T-helper 17 cell (primary cell): ENCODE data around the gene ANKIB1. TPM values are rescaled to one million over a fixed set of nuclear protein-coding genes. Genes with fewer than 3 reads are reported as not detected.

ENCODE experiments used
- ATAC-seq: fragments of 150-1000 bp; cut with Tn5 transposase; 2 replicates; pipeline ENCODE4 v1.10.0; 2021; ENCODE audit warnings: mild to moderate bottlenecking, moderate library complexity
- DNase-seq, 3 donors: peaks; one replicate each; pipeline versions ENCODE4 v3.0.0 to v3.0.0-alpha.2; 2020 to 2021
- H3K9me3 ChIP-seq: one replicate; pipeline ENCODE4 v1.7.0; 2013; ENCODE audit warnings: low read length, mild to moderate bottlenecking; ENCODE audit not compliant: control insufficient read depth, poor library complexity, severe bottlenecking
- H3K27ac Mint-ChIP-seq: one replicate; pipeline ENCODE4 v1.8.0; 2022; ENCODE audit warnings: mild to moderate bottlenecking, moderate library complexity, mixed read lengths
- H3K27me3 Mint-ChIP-seq: one replicate; pipeline ENCODE4 v1.8.0; 2022; ENCODE audit warnings: mixed read lengths
- H3K36me3 Mint-ChIP-seq: one replicate; pipeline ENCODE4 v1.8.0; 2022; ENCODE audit warnings: low read depth, mixed read lengths
- H3K4me1 Mint-ChIP-seq: one replicate; pipeline ENCODE4 v1.8.0; 2022; ENCODE audit warnings: mild to moderate bottlenecking, mixed read lengths
- H3K4me3 Mint-ChIP-seq: one replicate; pipeline ENCODE4 v1.8.0; 2022; ENCODE audit warnings: mild to moderate bottlenecking, moderate library complexity, mixed read lengths
- total RNA-seq, 4 donors: library from RNA in 2 of 4; stranded (reverse) in 2 of 4; gene quantifications; one replicate each; pipeline ENCODE4 v1.2.3 and lab custom pipeline; 2022 to 2026

ANKIB1 gene
- total RNA-seq, 2 donors from 2014 or later: 51.1 to 54.7 TPM

DNA sequence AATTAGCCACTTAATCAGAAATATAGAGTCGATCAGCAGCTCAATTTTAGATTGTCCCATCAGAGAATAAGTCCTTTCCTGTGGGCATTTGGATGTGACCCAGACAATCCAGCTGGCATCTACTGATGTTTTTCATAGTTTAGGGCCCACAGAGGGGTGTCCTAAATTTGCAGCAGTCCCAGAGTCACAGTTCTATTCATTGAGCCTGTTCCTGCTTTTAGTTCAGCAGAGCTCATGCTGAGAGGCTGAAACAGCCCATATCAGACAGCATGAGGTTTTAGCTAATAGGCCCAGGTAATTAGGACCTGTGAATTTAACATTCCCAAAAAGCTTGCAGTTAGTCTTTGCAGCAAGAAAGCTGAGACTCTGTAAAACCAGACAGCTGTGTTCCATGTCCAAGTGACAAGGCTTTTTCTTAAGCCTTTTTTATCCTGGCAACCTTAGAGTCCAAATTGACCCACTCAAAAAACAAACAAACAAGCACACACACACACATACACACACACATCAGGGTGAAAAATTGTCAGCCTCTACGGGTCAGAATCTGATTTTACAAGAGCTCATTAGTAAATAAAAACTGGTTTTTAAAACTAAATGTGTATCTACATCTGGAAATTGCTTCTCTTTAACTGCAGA lies 33.7 kb downstream of the ANKIB1 start:
- no peak for ATAC-seq
- Mint-ChIP-seq H3K4me3 (no peak overlapping the region), H3K27me3 (no peaks in the 10 kb centered on the region), H3K27ac (no peak overlapping the region), H3K4me1 (peaks cover 9% of the 10 kb centered on the region), H3K36me3 (no peaks in the 10 kb centered on the region)
- DNase-seq: no peak
- H3K9me3 ChIP-seq: no peaks in the 10 kb centered on the region

DNA sequence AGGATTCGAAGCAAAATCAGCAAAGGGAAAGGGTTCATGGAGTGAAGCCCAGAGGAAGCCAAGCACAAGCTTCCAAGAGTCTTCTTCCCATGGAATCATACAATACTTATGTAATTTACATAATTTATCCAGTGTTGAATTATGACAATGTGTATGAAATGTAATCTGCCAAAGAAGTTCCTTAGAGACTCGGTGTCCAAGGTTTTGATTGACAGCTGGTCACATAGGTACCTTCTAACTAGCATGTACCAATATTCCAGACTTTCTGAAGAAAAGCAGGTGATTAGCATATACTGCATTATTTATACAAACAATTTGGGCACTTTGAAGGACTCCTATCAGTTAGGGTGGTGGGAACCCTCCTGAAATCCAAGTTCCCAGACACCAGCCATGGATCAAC lies 35.3 kb downstream of the ANKIB1 start:
- Mint-ChIP-seq H3K36me3 (no peaks in the 10 kb centered on the region), H3K27me3 (no peaks in the 10 kb centered on the region), H3K4me3 (no peak overlapping the region), H3K27ac (no peak overlapping the region), H3K4me1 (peaks cover 13% of the 10 kb centered on the region)
- no peaks in the 10 kb centered on the region for H3K9me3 ChIP-seq
- ATAC-seq (no peak), DNase-seq (no peak)

DNA sequence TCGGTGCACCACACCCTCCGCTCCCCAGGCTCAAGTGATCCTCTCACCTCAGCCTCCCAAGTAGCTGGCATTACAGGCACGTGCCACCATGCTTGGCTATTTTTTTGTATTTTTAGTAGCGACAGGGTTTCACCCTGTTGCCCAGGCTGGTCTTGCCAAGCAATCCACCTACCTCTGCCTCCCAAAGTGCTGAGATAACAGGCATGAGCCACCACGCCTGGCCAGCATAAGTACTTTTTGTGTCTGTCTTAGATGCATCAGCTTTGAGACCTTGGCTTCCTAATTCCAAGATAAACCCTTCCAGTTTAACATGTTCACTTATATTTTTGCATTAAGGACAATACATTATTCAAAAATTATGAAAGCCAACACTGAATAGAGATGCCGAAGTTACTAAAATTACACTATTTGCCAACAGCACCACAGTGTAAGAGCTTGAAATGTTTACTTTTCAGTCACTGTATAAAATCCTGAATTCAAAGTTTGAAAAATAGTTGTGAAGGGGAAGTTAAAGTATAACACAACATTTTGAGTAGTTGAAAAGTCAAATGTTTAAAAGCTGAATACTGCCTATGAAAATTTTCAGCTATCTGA lies 36.5 kb downstream of the ANKIB1 start:
- Mint-ChIP-seq H3K27ac (no peak overlapping the region), H3K27me3 (no peaks in the 10 kb centered on the region), H3K4me3 (no peak overlapping the region), H3K36me3 (no peaks in the 10 kb centered on the region), H3K4me1 (peaks cover 11% of the 10 kb centered on the region)
- ATAC-seq: no peak
- no peak for DNase-seq
- no peaks in the 10 kb centered on the region for H3K9me3 ChIP-seq

DNA sequence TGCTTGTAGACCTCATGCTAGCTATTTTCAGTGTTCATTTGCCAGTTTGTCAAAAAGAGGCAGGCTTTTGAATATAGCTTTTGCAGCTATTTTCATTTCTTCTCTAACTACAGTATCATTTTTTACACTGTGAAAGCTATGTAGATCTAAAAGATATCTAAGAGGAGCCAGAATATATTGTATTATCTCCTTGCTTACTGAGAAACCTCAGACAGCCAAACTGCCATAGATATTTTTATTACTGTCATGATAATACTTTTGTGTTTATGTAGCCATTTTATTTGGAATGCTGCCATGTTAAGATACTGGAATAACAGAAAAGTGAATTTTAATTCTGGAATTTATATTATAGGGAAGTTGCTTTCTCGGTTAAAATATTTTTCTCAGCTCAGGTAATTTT lies 37.2 kb downstream of the ANKIB1 start:
- H3K9me3 ChIP-seq: no peaks in the 10 kb centered on the region
- ATAC-seq: no peak

DNA sequence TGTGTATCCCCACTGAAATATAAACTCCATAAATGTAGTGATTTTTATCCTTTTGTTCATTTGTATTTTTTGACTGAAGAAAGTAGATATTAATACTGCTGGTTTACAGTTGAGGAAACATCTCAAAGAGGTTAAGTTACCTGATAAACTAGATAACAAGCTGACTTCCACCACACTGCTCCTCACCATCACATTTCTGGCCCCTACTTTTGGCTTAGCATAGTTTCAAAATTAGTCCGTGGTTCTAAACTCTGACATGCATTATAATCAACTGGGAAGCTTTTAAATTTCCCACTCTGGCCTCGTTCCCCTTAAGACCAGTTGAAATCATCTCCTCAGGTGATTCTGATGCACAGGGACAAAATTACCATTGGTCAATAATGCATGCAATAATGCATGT lies 43.5 kb downstream of the ANKIB1 start:
- H3K36me3 Mint-ChIP-seq: no peaks in the 10 kb centered on the region
- no peak for DNase-seq
- peaks cover 28% of the 10 kb centered on the region for H3K4me1 Mint-ChIP-seq
- no peaks in the 10 kb centered on the region for H3K9me3 ChIP-seq
- no peak overlapping the region for H3K4me3 Mint-ChIP-seq
- no peak overlapping the region for H3K27ac Mint-ChIP-seq
- H3K27me3 Mint-ChIP-seq: no peaks in the 10 kb centered on the region
- ATAC-seq: no peak

More for the DNA sequence above, 37.2 kb downstream of the ANKIB1 start:
- Mint-ChIP-seq H3K36me3 (no peaks in the 10 kb centered on the region), H3K27ac (no peak overlapping the region), H3K4me3 (no peak overlapping the region), H3K4me1 (peaks cover 11% of the 10 kb centered on the region), H3K27me3 (no peaks in the 10 kb centered on the region)
- DNase-seq: no peak

DNA sequence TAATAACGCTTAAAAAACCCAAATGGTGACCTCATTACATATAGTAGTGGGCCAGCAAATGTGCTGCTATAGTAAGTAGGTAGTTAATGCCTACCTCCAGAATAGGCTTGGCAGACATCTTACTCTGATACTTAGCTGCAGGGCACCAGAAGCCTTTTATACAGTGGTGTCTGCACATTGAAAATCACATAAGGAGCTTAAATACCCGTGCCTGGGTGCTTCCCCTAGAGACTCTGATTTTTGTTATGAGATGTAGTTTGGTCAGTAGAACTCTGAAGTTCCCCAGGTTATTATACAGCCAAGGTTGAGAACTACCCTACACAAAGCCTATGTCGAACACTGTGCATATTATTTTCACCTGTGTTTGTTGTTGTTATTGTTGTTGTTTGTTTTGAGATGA lies 47.2 kb downstream of the ANKIB1 start:
- H3K9me3 ChIP-seq: no peaks in the 10 kb centered on the region
- no peak overlapping the region for H3K4me3 Mint-ChIP-seq
- ATAC-seq (no peak), DNase-seq (no peak)
- H3K4me1 Mint-ChIP-seq: peaks cover 25% of the 10 kb centered on the region
- H3K36me3 Mint-ChIP-seq: peaks cover 5% of the 10 kb centered on the region
- no peak overlapping the region for H3K27ac Mint-ChIP-seq
- no peaks in the 10 kb centered on the region for H3K27me3 Mint-ChIP-seq

DNA sequence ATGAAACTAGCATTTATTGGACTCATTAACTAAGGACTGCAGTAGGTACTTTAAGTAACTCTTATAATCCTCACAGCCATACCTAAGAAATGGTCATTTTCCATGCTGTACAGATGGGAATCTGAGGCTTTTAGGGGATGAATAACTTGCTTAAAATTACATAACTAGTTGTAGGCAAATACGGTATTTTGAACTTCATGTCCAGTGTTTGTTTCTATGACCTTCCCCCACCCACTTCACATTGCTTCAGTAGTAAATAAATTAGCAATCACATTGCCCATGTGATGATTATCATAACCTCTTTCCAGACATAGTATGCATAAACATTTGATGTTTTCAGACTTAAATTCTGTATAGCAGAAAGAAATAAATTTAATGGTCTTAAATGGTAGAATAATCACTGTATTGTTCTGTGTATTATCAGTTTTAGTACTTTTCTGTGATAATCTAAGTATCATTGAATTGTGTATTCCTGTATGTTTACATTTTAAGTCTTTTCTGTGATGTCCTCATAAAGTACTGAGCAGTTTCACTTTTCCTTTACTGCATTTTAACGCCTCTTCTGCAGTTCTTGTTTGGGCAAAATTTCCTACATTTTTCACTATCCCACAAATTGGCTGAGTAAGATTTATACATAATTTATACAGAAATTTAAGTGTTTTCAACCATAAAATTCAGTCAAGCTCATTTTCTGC lies 48.3 kb downstream of the ANKIB1 start:
- no peaks in the 10 kb centered on the region for H3K9me3 ChIP-seq
- DNase-seq: no peak
- H3K4me3 Mint-ChIP-seq: no peak overlapping the region
- peaks cover 5% of the 10 kb centered on the region for H3K36me3 Mint-ChIP-seq
- no peaks in the 10 kb centered on the region for H3K27me3 Mint-ChIP-seq
- H3K4me1 Mint-ChIP-seq: peaks cover 25% of the 10 kb centered on the region
- peak overlapping the region; percentile 51 for H3K27ac Mint-ChIP-seq
- no peak for ATAC-seq

DNA sequence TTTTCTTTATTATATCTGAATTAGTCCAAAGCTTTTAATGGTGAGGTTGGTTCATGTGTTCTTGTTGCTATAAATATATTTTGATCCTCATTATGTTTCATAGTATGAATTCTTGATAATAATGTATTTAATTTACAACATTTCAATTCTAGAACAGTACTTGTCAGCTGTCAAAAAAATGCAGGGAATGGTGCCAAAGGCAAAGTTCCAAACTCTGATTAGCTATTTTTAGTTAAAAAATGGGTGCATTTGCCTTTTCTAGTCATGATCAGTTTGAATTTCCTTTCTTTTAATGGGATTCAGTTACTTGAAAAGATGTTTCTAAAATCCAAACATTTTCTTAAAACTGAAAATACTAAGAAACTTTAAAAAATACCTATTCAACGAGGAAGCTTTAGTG lies 49.6 kb downstream of the ANKIB1 start:
- ATAC-seq (no peak), DNase-seq (no peak)
- H3K4me3 Mint-ChIP-seq: no peak overlapping the region
- H3K4me1 Mint-ChIP-seq: peaks cover 15% of the 10 kb centered on the region
- peaks cover 5% of the 10 kb centered on the region for H3K36me3 Mint-ChIP-seq
- no peaks in the 10 kb centered on the region for H3K27me3 Mint-ChIP-seq
- H3K9me3 ChIP-seq: no peaks in the 10 kb centered on the region
- H3K27ac Mint-ChIP-seq: no peak overlapping the region

DNA sequence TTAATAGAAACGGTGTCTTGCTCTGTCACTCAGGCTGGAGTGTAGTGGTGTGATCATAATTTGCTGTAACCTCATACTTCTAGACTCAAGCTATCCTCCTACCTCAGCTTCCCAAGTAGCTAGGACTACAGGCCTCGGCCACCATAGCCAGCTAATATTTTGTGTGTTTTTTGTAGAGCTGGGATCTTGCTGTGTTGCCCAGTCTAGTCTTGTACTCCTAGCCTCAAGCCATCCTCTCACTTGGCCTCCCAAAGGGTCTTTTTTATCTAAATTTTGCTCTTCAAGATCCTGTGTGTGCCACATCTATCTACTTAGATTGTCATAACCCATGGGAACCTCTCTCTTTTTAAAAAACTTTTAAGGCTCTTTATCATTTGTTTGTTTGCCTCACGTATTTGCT lies 50.5 kb downstream of the ANKIB1 start:
- Mint-ChIP-seq H3K36me3 (peaks cover 7% of the 10 kb centered on the region), H3K27ac (no peak overlapping the region), H3K4me1 (peaks cover 9% of the 10 kb centered on the region), H3K27me3 (no peaks in the 10 kb centered on the region), H3K4me3 (no peak overlapping the region)
- no peaks in the 10 kb centered on the region for H3K9me3 ChIP-seq
- ATAC-seq (no peak), DNase-seq (no peak)

DNA sequence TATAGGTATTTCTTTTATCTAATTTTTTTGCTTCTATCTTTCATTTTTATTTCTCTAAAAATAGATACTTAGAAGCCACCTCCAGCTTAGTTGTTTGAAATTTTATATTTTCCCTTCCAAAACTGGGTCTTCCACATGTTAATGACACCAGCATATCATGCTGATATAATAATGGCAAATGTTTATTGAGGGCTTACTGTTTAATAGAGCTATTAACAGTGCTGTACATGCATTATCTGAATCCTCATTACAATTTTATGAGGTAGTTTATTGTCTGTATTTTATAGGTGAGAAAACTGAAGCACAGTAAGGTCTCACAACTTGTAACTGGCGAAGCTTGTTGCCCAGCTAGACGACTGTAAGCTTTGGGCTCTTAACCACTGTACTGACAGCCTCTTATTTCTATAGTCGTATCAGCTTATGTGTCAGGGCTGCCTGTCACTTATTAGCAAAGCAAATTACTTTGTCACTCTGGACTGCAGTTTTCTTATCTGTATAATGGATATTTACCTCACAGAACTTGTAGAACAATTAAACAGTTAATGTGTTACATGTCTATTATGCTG lies 51.2 kb downstream of the ANKIB1 start:
- ATAC-seq (no peak), DNase-seq (no peak)
- H3K4me3 Mint-ChIP-seq: no peak overlapping the region
- no peak overlapping the region for H3K27ac Mint-ChIP-seq
- H3K36me3 Mint-ChIP-seq: peaks cover 7% of the 10 kb centered on the region
- H3K9me3 ChIP-seq: no peaks in the 10 kb centered on the region
- H3K4me1 Mint-ChIP-seq: peaks cover 9% of the 10 kb centered on the region
- H3K27me3 Mint-ChIP-seq: no peaks in the 10 kb centered on the region

DNA sequence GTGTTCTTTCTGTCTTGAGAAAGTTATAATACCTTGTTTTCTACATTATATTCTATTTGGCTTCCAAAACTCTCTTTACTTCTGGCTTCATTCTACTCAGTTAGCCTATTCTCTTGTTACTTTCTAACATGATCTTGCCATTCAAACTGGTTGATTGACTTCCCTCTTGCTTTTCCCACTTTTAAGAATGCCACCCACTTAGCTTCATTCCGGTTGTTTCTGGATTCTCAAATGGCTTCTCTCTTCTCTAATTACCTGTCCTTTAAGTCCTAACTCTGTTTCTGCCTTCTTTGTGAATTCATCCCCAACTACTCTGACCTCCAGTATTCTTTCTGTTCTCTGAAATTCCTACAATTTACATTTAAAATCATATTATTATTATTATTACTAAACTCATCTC lies 52.0 kb downstream of the ANKIB1 start:
- ATAC-seq: no peak
- Mint-ChIP-seq H3K36me3 (peaks cover 7% of the 10 kb centered on the region), H3K27me3 (no peaks in the 10 kb centered on the region), H3K27ac (no peak overlapping the region), H3K4me3 (no peak overlapping the region), H3K4me1 (peaks cover 9% of the 10 kb centered on the region)
- DNase-seq: no peak
- H3K9me3 ChIP-seq: no peaks in the 10 kb centered on the region

DNA sequence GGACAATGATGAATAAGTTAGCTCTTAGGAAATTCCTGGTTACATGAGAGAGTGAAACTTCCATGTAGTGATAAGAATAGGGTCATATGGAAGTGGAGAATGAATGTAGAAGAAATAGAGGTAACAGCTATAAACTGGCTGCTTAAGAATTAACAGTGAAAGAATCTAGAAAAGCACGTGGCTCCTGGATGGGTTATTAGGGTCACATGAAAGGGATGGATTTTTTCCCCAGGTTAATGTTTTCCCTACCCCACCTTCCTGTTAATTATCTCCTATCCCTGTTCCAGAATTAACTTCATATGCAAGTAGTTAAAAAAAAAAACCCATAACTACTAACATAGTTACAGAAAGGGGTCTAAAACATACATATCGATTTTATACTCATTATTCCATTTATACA lies 58.0 kb downstream of the ANKIB1 start:
- no peak for ATAC-seq
- H3K4me1 Mint-ChIP-seq: peaks cover 4% of the 10 kb centered on the region
- no peaks in the 10 kb centered on the region for H3K9me3 ChIP-seq
- DNase-seq: no peak
- peaks cover 9% of the 10 kb centered on the region for H3K36me3 Mint-ChIP-seq
- no peak overlapping the region for H3K27ac Mint-ChIP-seq
- no peak overlapping the region for H3K4me3 Mint-ChIP-seq
- no peaks in the 10 kb centered on the region for H3K27me3 Mint-ChIP-seq

DNA sequence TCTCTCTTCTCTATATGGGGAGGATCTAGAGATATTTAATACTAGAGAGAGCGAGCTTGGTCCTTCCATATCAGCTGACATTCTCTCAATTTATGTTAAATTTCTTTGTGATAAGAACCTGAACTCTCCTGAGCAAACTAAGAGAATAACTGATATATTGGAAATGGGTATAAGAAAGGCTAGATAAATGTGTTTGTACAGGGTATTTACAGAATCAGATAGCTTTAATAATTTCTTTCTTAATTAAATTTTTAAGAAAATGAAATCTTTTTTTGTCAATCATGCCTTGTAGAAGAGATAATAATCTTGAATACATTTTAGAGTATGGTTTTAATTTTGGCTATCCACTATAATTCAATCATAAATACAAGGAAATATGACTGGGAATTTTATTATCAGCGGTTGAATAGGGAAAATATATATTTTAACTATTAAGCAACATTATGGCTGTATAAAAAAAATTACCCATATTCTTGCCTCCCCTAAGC lies 58.7 kb downstream of the ANKIB1 start:
- H3K4me1 Mint-ChIP-seq: peaks cover 4% of the 10 kb centered on the region
- DNase-seq (no peak), ATAC-seq (no peak)
- peaks cover 9% of the 10 kb centered on the region for H3K36me3 Mint-ChIP-seq
- H3K27ac Mint-ChIP-seq: no peak overlapping the region
- H3K27me3 Mint-ChIP-seq: no peaks in the 10 kb centered on the region
- no peaks in the 10 kb centered on the region for H3K9me3 ChIP-seq
- no peak overlapping the region for H3K4me3 Mint-ChIP-seq
